HFF-Myc (cell line): ENCODE data around the gene REEP3.

Experiments
- DNase-seq: peaks from one replicate; pipeline ENCODE4 v3.0.0-alpha.2; 2011; ENCODE audit warnings: low read depth; ENCODE audit errors: extremely low read depth
- H3K4me3 ChIP-seq: replicated peaks from 2 replicates; pipeline ENCODE4 v1.5.1; 2011; ENCODE audit warnings: low read depth, mild to moderate bottlenecking, control low read depth, low read length
- CTCF ChIP-seq: IDR thresholded peaks from 2 replicates; pipeline ENCODE4 v1.5.1; 2012; ENCODE audit warnings: mild to moderate bottlenecking, low read depth, low read length, control low read depth; ENCODE audit errors: missing control alignments

REEP3 gene

GRCh38 chr10:63520500-63521415 is at the start of gene REEP3:
Gene REEP3, plus strand, starts transcription at chr10:63521401. Its CDS starts 145 bp downstream, at chr10:63521546.
- peak within 1 kb of the TSS; percentile 79 for H3K4me3 ChIP-seq
- no peak for TF ChIP-seq CTCF
- DNase-seq, result no peak

GRCh38 chr10:63474488-63474887 is 46.7 kb upstream of the REEP3 start:
- no peak for TF ChIP-seq CTCF
- no peak overlapping the region for H3K4me3 ChIP-seq
- no peak for DNase-seq

- TF ChIP-seq CTCF, result no peak
- H3K4me3 ChIP-seq, result no peak overlapping the region
- DNase-seq, result no peak
Observed at GRCh38 chr10:63477927-63478326, 43.3 kb upstream of the REEP3 start.

GRCh38 chr10:63478564-63478963 is 42.6 kb upstream of the REEP3 start:
- TF ChIP-seq CTCF, result no peak
- no peak for DNase-seq
- H3K4me3 ChIP-seq, result no peak overlapping the region

GRCh38 chr10:63480237-63480636 is 41.0 kb upstream of the REEP3 start:
- DNase-seq, result no peak
- TF ChIP-seq CTCF, result no peak
- H3K4me3 ChIP-seq, result no peak overlapping the region

- no peak for TF ChIP-seq CTCF
- H3K4me3 ChIP-seq, result no peak overlapping the region
- DNase-seq, result no peak
Observed at GRCh38 chr10:63481815-63482421, 39.3 kb upstream of the REEP3 start.
